Fibroblast of pulmonary artery (primary cell): ENCODE data around the gene SOWAHB.
A peak's percentile ranks its signal among the peaks of the same experiment; 100 is the strongest.

Experiments used
- DNase-seq: peaks from one replicate; pipeline ENCODE4 v3.0.0-alpha.2; 2010; ENCODE audit warnings: low read depth
- H3K4me3 ChIP-seq: replicated peaks from 2 replicates; pipeline ENCODE4 v1.5.1; 2011; ENCODE audit warnings: low read depth, mild to moderate bottlenecking, control low read depth, low read length, moderate library complexity
- CTCF ChIP-seq: IDR thresholded peaks from 2 replicates; pipeline ENCODE4 v1.5.1; 2011; ENCODE audit warnings: mild to moderate bottlenecking, control low read depth, low read length, inconsistent platforms; ENCODE audit errors: missing control alignments

Gene SOWAHB

DNA sequence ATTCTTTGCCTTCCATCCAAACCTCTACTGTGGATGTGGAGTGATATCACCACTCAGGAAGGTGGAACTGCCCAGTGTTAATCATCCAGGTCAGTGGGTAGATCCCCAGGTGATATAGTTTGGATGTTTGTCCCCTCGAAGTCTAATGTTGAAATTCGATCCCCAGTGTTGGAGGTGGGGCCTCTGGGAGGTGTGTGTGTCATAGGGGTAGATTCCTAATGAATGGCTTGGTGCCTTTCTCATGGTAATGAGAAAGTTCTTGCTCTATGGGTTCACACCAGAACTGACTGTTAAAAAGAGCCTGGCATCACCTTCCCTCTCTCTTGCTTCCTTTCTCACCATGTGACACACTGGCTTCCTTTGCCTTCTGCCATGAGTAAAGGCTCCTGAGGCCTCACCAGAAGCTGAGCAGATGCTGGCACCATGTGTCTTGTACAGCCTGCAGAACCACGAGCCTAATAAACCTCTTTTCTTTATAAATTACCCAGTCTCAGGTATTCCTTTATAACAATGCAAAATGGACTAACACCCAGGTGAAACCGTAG lies 6.8 kb upstream of the SOWAHB start:
- DNase-seq, result no peak
- H3K4me3 ChIP-seq, result no peak overlapping the region
- TF ChIP-seq CTCF, result no peak

DNA sequence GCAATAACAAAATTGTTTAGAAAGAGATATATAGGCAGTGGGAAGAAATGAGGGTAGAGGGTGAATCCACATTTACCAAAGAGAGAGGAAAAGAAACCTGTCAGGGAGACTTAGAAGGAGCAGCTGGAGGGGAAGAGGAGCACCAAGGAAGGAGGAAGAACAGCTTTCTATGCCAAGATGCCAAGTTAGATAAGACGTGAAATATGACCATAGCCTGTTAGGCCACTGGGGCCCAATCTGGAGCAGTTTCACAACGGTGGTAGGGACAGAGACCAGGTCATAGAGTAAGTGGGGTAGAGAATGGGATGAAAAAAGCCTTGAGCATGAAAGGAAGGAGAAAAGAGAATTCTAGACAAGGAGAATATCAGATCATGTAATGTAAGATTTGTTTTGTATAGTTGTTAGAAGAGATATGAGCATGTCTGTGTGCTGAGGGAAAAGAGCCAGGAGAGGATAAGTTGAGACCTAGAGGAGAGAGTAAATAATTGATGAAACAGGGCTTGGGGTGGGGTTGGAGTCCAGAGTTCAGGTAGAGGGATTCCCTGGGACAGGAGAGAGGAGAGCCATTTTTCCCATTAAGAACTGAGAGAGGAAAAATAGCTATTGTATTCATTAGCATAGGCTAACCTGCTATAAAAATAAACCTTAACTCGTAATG lies 4.4 kb upstream of the SOWAHB start:
- no peak for DNase-seq
- H3K4me3 ChIP-seq, result no peak overlapping the region
- no peak for TF ChIP-seq CTCF

GRCh38 chr4:76898949-76899645 lies 1.2 kb upstream of the SOWAHB start:
- no peak overlapping the region for H3K4me3 ChIP-seq
- DNase-seq, result no peak
- TF ChIP-seq CTCF, result no peak

- no peak for DNase-seq
- H3K4me3 ChIP-seq, result peak overlapping the region; percentile 30
- TF ChIP-seq CTCF, result no peak
Measured at GRCh38 chr4:76898385-76898692, 395 bp upstream of the SOWAHB start.

DNA sequence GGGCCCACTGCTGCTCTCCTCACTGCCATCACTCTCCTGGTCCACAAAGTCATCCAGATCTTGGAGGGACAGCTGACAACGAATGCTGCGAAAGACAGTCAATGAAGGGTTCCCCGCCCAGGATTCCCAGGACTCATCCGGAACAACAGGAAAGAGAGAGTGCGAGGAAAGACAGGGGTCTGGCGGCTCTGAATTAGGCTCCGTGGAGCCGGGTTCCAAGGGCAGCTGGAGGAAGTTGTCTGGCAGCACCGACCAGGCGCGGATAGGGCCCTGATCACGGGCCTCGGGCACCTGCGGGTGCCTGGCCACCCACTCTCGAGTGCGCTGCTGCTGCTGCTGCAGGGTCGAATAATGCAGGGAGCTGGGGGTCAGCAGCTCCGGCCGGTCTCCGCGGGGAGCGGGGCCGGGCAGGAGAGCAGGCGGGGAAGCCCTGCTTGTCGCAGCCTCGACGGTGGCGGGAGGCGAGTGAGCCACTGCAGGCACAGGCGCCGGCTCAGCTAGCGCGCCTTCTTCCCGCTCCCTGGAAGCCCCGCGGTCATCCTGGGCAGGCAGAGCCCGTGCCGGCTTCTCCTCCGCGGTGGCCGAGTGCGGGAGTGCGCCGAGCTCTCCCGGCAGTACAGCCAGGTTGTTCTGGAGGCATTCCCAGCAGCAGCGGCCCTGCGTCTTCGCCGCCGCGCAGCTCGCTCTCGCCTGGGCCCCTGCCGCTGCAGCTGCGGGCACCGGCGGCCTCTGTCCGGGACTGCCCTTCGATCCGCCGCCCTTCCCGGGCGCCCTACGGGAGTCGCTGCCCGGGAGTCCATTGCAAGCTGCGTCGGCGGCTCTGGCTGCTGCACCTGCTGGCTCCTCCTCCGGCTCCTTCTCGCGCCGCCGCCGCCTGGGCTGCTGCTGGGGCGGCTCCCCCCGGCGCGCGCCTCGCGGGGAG lies 1.1 kb downstream of the SOWAHB start:
- peak overlapping the region; percentile 6 for H3K4me3 ChIP-seq
- no peak for TF ChIP-seq CTCF
- DNase-seq, result peak; percentile 13

GRCh38 chr4:76896048-76896447 lies 1.9 kb downstream of the SOWAHB start:
- no peak for TF ChIP-seq CTCF
- H3K4me3 ChIP-seq, result no peak overlapping the region
- DNase-seq, result no peak
